ENCODE measurements around the gene AOPEP.

- TF ChIP-seq, protein P1, sequence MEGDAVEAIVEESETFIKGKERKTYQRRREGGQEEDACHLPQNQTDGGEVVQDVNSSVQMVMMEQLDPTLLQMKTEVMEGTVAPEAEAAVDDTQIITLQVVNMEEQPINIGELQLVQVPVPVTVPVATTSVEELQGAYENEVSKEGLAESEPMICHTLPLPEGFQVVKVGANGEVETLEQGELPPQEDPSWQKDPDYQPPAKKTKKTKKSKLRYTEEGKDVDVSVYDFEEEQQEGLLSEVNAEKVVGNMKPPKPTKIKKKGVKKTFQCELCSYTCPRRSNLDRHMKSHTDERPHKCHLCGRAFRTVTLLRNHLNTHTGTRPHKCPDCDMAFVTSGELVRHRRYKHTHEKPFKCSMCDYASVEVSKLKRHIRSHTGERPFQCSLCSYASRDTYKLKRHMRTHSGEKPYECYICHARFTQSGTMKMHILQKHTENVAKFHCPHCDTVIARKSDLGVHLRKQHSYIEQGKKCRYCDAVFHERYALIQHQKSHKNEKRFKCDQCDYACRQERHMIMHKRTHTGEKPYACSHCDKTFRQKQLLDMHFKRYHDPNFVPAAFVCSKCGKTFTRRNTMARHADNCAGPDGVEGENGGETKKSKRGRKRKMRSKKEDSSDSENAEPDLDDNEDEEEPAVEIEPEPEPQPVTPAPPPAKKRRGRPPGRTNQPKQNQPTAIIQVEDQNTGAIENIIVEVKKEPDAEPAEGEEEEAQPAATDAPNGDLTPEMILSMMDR (IDR thresholded peaks at IDR 0.05 in 2 of 3, conservative IDR thresholded peaks at IDR 0.05 in 1 of 3; ENCODE audit: insufficient read depth in 2 of 3, low read depth in 1 of 3, low read length in 3 of 3) = no peak
- TF ChIP-seq SNRNP70 (optimal IDR thresholded peaks at IDR 0.05; ENCODE audit: low read depth, low read length) (no peak), RCOR1 (IDR thresholded peaks at IDR 0.05; ENCODE audit: borderline replicate concordance in 1 of 2, low read depth in 2 of 2, low read length in 2 of 2) (no peak), POLR2A (conservative IDR thresholded peaks at IDR 0.05) (no peak), FOXM1 (IDR thresholded peaks at IDR 0.05; ENCODE audit: low read depth) (no peak), FOXM1 (CRISPR knock-in tag; IDR thresholded peaks at IDR 0.05; ENCODE audit: low read depth) (no peak), SREBF1 (IDR thresholded peaks at IDR 0.05; ENCODE audit: borderline replicate concordance, low read depth, low read length) (no peak), SP1 (CRISPR knock-in tag; IDR thresholded peaks at IDR 0.05) (no peak), OTX1 (CRISPR knock-in tag; IDR thresholded peaks at IDR 0.05) (no peak)
- TF ChIP-seq, protein P2, sequence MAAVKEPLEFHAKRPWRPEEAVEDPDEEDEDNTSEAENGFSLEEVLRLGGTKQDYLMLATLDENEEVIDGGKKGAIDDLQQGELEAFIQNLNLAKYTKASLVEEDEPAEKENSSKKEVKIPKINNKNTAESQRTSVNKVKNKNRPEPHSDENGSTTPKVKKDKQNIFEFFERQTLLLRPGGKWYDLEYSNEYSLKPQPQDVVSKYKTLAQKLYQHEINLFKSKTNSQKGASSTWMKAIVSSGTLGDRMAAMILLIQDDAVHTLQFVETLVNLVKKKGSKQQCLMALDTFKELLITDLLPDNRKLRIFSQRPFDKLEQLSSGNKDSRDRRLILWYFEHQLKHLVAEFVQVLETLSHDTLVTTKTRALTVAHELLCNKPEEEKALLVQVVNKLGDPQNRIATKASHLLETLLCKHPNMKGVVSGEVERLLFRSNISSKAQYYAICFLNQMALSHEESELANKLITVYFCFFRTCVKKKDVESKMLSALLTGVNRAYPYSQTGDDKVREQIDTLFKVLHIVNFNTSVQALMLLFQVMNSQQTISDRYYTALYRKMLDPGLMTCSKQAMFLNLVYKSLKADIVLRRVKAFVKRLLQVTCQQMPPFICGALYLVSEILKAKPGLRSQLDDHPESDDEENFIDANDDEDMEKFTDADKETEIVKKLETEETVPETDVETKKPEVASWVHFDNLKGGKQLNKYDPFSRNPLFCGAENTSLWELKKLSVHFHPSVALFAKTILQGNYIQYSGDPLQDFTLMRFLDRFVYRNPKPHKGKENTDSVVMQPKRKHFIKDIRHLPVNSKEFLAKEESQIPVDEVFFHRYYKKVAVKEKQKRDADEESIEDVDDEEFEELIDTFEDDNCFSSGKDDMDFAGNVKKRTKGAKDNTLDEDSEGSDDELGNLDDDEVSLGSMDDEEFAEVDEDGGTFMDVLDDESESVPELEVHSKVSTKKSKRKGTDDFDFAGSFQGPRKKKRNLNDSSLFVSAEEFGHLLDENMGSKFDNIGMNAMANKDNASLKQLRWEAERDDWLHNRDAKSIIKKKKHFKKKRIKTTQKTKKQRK (IDR thresholded peaks at IDR 0.05; ENCODE audit: borderline replicate concordance, low read depth, low read length) = no peak
These were observed 41.1 kb upstream of the AOPEP start for GRCh38 chr9:94685359-94685758.

Data from K562 (cell line).